UCSD-AML1 (cell line): ENCODE results near the gene CNST.
"Not testable (repeated sequence)": the region's sequence is repeated elsewhere in the genome, so short reads cannot be mapped to it uniquely, and the experiment has no call there.

ENCODE experiments used
- DNase-seq: peaks from one replicate; lab custom pipeline; 2025; ENCODE audit not compliant: unreplicated experiment; lab: John Stamatoyannopoulos, UW

CNST gene

DNA sequence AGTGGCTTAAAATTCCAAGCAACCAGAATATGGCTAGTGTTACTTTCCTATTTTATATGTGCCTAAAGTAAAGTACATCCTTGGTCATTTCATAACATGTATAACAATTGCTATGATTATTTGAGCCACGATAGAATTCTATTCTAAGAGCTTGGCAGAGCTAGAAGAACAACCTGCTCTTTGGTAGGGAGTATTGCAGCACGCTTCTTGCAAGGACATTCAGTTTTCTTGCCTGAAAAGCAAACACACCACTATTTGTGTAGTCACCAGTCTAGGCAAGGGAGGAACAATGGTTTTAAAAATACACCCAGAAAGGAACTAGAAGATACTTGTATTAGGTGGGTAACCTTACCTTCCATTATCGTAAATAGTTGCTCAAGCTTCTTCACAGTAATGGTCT lies 51.5 kb downstream of the CNST start:
- no peak for DNase-seq

DNA sequence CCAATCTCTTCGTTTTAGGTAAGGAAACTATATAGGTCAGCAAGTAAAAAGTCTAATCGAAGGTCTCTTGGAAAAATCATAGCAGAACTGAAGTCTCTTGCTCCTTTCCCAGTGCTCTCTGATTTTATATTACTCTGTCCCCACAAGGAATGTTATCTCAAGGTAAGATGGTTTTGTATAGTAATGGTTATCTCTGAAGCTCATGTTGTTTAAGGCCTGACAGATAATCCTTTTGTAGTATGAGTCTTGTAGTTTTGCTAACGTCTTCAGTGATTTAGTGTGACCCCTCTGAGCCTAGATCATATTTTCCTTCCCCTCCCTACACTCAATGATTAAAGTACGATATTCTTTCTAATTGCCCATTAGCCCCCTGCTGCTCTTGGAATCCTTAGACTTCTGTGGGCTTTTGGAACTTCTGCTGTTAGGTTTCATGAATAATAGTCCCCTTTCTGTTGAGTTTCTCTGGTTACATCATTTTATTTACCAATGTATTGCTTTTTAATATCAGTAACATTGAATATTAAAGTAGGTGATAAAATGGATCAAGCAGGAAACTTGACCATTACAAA lies 52.1 kb downstream of the CNST start:
- no peak for DNase-seq

DNA sequence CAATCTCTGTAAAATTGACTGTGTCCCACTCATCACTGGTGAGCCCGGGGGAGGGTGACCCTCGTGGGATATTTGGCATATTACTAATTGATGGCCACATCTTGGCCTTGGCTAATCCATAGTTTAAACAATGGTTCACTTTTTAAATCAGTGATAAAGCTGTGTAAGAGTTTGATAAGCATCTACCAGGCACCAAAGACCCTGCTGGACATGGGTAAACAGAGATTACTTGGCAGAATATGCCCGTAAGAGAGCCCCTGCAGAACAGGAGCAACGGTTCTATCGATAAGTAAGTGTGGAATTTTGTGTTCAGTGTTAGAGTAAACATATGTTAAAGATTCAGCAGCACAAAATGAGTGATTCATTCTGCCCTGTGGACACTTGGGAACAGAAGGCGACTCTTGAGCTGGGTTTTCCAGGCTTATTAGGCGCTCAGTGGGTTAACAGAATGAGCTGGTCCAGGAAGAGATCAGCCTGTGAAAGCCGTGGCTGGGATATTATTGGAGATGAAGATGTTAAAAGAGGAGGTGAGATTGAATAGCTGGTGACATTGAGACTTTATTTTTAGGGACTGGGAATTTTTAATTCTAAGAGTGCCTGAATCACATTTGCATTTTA lies 55.9 kb downstream of the CNST start:
- DNase-seq, result no peak

DNA sequence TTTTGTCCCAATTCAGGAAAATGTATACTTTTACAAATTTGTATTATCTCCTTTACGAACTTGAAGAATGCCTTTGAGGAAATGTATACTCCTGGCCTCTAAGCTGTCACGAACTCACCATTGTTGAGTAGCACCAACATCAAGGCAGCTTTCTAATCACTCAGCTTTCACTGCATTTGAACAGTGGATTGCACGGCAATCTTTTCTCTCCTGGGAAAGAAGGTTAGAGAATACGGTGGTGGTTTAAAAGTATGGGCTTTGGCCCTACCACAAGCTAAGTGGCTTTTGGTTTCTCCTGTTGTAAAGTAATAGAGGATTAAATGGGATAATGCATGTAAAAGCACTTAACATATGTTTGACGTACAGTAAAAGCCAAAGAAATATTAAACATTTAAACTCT lies 57.8 kb downstream of the CNST start:
- no peak for DNase-seq

DNA sequence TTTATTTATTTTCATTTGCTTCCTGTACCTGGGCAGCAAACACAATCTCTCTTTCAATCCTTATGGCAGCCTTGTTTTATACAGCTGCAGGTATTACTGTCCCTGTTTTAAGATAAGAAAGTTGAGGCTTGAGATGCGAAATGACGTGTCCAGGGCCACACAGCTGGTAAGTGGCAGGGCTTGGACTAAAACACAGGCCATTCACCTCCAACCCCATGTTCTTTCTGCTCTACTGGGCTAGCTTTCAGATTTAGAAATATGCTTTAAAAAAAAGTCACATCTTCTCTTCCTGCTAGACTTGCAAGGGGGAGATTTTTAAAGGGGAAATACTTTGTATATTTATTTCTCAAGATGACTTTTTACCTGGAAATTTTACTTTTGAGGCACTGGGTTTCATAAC lies 62.8 kb downstream of the CNST start:
- DNase-seq, result no peak

DNA sequence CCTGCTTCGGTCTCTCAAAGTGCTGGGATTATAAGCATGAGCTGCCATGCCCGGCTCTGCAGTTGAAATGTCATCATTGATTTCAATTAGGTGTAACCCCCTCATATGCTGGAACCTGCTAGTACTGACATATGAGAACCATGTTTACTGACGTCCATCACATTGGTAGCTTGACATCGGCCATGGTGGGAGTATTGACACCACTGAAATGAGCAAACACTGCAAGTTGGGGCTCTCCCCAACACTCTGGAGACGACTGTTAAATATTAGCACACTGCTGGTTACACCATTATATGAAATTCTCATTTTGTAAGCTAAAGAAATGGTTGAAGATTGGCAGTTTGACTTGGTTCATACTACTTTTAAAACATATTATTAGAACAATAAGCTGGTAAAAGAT lies 63.7 kb downstream of the CNST start:
- DNase-seq, result no peak

DNA sequence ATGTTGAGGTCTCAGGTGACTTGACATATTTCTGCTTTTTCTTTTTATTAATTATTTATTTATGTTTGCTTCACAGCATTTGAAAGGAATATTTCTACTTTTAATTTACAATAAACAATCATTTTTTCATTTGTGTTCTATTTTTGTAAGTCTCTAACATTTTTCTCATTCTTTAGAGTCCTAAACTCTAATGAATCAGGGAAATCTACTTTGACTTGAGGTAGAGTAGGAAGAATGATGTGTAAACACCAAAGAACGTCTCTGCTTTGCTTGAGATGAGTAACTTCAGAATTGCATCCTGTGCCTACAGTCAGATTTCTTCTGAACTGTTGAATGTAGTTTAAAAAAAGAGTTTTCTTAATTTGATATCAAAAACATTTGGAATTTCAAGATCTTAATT lies 65.2 kb downstream of the CNST start:
- DNase-seq, result no peak

DNA sequence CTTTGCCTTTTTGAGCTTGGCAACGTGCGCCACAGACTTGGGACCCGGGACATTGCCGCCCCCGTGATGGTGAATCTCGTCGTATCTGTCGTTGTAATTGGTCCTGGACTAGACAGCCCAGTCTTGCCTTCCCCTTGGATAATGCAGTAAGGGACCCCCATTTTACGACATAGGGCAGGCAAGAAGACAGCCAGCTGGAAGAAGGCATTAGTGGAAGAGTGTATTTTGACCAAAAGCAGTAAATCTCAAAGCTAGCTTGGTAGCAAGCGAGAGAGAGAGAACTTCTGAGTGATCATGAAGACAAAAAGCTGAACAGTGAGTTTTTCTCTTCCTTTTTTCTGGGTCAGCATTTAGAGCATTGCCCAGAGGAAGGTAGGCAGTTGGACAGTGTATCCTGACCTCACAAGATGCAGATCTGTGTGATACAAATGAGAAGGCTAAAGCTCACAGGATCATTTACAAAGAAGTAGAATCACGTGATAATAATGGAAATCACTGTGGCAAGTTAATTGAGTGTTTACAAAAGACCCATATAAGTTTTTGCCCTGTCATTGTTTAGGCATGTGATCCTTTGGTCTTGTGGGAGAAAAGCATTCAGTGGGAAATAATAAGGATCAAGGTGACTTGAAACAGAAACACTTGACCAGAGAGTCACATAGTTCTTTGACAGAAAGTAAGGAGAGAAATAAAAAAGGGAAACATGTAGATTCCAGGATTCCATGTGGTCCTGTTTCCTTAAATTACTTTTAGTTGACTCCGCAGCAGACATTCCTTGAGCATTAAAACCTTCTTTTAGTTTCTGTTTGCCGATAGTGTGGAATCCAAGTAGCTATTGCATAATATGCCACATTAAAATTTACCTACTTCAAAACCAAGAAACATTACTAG lies 66.3 kb downstream of the CNST start:
- no peak for DNase-seq

DNA sequence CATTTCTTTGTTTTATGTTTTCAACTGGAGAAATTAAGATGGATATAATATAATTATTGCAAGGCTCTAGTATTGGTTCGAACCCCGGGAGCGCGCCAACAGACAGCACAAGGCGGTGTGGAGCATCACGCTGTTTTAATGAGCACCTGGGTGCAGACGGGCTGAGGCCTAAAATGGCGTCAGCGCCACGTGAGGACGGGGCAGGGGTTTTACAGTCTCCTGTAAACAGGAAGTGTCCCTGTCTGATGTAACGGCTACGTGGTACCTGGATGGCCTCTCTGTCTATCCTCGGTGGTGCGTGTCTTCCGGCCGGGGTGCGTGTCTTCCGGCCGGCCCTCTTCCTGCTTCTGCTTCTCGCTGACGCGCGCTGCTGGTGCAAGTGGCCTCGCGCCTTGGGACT lies 68.4 kb downstream of the CNST start:
- DNase-seq, result not testable (repeated sequence)

DNA sequence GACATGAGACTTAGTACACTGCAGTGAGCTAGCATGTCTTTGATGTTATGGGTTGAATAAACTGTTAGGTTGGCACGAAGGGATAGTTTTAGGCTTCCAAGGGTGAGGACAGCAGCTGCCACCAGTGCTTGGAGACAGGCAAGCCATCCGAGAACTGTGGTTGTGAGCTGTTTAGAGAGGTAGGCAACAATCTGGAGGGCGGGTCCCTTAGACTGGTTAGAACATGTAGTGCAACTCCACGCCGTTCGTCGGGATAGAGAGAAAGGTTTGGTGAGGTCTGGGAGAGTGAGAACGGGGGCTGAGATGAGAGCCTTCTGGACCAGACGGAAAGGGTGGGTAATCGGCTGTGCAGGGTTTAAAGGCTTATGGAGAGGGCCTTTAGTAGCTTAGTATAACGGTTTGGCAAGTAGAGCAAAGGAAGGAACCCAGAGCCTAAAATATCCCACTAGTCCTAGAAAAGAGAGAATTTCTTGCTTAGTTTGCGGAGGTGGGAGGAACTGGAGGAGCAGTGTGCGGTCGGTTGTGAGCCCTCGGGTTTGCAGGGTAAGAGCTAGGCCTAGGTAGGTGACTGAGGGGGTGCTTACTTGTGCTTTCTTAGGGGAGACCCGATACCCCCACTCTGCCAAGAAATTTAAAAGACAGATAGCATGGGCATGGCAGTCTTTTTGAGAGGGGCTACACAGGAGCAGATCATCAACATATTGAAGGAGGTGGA lies 72.8 kb downstream of the CNST start:
- no peak for DNase-seq

DNA sequence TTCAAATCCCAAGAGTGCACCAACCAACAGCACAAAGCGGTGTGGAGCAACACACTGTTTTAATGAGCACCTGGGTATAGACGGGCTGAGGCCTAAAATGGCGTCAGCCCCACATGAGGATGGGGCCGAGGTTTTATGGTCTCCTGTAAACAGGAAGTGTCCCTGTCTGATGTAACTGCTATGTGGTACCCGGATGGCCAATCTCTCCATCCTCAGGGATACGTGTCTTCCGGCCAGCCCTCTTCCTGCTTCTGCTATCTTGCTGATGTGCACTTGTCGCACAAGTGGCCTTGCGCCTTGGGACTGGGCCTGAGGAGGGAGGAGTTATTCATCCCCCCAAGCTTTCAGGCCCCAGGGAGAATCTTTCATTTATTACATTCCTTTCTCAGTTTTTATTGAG lies 73.5 kb downstream of the CNST start:
- peak; percentile 24 for DNase-seq

DNA sequence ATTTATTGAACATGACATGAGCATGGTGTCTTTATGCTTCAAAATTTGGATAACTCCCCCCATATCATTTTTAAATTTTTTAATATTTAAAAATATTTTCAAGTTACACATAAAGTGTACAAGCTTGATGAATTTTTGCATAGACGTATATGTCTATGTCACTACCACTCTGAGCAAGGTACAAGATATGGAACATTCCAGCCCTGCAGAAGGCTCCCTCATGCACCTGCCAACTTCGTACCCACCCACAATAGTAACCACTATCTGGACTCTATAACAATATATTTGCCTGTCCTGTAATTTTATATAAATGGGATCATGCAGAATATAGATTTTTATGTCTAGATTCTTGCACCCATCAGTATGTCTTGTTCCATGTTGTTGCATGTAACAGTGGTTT lies 74.5 kb downstream of the CNST start:
- DNase-seq, result no peak

DNA sequence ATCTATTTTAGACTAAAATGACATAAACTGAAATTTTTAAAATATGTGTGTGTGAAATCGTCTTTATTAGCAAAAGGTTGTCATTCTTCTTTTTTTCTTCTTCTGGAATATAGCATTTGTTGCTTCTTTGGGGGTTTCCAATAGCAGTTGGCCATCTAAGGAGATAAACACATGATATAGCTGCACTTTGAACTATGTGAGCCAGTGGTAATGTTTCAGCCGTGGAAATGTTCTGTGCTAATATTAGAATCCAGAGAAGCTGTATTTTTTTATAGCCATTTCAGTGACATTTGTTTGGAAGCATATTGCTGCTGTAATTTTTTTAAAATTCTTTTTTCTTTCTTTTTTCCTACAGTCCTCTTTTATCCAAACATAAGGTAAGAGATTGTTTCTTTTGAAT lies 75.1 kb downstream of the CNST start:
- DNase-seq, result no peak

DNA sequence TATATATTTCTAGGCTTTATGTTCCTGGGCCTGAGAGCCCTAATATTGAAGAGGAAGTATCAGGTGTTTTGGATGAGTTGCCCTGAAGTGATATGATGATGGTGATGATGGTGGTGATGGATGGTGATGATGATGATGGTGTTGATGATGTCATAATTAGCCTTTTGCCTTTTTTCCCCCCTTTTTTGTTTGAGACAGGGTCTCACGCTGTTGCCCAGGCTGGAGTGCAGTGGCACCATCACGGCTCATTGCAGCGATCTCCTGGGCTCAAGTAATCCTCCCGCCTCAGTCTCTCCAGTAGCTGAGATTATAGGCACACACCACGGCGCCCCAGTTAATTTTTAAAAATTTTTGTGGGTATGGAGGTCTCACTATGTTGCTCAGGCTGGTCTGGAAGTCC lies 76.5 kb downstream of the CNST start:
- DNase-seq, result no peak

DNA sequence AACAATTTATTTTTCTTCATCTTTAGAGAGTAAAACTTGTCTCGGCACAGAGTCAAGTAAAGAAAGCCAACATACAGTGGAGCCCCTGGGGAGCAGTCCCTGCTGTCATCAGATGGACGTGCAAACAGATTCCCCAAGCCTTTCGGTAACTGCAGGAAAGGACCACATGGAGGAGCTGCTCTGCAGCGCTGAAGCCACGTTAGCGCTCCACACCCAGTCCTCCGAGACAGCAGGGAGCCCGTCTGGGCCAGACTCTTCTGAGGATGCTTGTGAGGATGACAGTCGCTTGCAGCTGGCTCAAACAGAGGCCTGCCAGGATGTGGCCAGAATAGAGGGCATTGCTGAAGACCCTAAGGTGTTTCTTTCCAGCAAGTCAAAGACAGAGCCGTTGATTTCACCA lies 80.9 kb downstream of the CNST start:
- no peak for DNase-seq

DNA sequence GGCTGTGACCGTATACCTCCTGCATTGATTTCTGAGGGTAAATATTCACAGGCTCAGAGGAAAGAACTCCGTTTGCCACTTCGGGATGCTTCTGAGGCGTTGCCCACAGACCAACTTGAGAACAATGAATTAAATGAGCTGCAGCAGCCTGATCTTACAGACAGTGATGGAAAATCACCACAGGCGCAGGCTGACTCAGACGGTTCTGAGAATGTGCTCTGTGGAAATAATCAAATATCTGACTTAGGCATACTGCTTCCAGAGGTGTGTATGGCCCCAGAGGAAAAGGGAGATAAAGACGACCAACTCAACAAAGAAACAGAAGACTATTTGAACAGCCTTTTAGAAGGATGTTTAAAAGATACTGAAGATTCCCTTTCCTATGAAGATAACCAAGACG lies 81.3 kb downstream of the CNST start:
- no peak for DNase-seq

DNA sequence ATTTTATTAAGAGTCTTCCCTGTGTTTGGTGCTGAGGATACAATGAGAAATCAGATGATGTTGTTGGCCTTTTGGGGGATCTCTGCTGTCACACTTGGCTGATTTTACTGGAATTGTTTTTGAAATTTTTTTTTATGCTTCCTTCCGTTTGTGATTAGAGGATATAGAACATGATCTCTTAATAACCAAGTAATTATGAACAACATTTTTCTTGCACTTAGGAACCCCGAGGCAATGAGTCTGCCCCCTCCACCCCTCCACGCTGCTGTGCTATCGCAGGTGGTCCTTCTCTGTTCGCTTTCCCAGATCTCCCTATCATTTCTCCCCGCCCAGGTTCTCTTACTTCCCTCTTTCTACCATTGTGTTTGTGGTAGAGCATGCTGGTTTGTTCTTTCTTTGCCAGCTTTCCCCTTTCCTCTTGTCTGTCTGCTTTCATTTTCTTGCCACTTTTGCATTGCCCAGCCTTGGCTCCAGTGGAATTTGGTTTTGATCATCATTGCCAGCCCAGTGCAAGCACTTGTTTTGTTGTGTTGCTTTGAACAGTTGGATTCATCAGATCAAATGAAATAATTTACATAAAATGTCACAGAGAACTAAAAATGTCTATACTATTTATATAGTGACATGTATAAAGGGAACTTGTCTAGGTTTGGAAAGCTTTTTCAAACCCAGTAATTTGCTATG lies 84.9 kb downstream of the CNST start:
- no peak for DNase-seq

DNA sequence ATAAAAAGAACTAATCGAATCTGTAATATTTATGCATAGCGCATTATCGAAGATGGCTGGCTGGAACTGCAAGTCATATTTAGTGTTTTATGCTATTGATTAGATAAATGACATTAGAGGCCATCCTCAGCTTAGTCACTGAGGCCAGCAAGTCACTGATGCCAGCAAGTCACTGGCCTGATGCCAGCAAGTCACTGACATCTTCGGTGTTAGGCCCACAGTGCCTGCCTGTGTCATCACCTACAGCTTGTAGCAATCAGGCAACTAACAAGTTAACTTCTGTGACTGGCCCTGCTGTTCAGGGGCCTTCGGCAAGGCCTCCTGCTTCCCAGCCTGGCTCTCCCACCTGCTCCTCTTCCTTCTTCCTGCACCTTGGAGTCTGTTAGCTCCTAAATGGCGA lies 92.3 kb downstream of the CNST start:
- no peak for DNase-seq

DNA sequence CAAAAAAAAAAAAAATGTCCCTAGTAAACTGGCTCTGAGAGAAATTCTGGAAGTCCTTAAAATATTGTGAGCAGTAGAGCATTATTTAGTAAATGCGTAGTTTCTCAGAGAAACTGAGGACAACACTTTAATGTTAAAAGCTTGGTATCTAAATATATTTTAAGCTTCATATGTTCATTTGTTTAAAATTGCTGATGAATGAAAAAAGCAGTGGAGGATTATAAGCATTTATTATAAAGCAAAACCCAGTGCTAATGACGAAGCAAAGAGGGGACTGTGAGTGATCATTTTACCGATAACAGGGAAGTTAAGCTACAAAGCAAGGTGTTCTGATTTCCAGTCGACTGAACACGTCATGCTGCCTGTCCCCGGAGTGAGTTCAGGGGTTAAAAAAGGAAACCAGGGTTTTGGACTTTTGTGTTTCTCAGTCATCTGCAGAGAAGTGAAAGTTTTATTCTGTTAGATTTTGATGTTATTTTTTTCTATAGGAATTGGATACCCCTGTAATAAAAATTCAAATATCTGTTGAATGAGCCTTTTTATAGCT lies 93.4 kb downstream of the CNST start:
- DNase-seq, result no peak

DNA sequence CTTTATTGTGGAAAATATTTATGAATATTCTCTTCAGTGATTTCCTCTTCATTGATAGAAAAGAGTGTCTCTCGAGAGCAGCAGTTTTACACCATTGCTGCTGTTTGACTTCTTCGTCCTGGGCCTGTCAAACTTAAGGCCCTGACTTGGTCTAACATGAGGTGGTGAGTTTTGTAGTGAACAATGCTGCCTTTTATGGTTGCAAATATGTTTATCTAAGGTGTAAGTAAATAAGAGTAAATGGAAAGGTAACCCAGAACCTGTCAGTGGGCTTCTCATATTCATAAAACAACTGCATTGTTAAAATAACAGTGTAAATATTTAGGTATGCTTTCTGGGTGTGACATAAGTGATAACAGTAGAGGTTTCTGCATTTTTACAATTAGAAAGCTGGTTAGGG lies 95.2 kb downstream of the CNST start:
- no peak for DNase-seq

DNA sequence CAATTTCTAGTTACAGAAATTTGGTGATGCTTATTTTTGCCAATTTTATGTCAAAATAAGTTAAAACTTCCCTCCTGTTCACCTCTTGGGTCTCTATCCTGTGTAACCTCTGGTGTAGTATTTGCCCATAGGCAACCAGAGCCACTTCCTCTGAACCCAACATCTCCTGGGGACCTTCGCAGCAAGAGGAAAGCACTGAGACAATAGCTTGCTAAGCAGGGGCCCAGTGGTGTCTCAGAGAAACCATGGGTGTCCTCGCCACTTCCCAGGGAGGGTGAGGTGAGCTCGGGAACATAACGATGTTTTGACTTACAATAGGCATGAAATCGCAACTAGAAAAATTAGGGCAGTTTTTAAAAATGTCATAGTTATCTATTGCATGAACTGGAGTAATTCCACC lies 101.5 kb downstream of the CNST start:
- DNase-seq, result no peak
